AG09309 (cell line): ENCODE data around the gene LRRC38.

Experiments used
- DNase-seq: peaks from one replicate; pipeline ENCODE4 v3.0.0-alpha.2; 2010; ENCODE audit warnings: low read depth
- H3K4me3 ChIP-seq: 2 replicates; pipeline ENCODE4 v1.5.1; 2011; ENCODE audit warnings: mild to moderate bottlenecking, low read depth, low read length, moderate library complexity; ENCODE audit not compliant: control insufficient read depth
- TF ChIP-seq, protein P1 (sequence below): IDR thresholded peaks from 2 replicates; pipeline ENCODE4 v1.5.1; 2011; ENCODE audit warnings: mild to moderate bottlenecking, low read depth, low read length, inconsistent platforms; ENCODE audit not compliant: insufficient read depth, control insufficient read depth; ENCODE audit errors: missing control alignments

LRRC38 gene

DNA sequence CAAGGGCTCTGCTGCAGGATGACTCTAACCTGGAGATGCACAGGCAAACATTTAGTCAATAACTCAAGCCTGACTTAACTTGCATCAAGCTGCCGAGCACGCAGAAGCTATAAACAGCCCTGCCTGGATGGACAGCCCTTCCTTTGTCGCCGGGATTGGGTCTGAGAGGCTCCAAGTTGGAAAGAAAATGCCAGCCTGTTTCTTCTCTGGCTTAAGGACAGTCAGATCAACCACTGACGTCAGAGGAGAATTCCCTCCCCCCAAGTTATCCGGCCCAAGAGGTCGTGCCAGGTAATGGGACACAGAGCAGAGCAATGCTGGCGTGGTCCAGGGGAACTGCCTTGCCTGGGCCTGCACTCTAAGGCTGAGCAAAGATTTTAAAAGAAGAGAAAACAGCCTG lies 27.1 kb upstream of the LRRC38 start:
- no peak overlapping the region for H3K4me3 ChIP-seq
- TF ChIP-seq, protein P1, sequence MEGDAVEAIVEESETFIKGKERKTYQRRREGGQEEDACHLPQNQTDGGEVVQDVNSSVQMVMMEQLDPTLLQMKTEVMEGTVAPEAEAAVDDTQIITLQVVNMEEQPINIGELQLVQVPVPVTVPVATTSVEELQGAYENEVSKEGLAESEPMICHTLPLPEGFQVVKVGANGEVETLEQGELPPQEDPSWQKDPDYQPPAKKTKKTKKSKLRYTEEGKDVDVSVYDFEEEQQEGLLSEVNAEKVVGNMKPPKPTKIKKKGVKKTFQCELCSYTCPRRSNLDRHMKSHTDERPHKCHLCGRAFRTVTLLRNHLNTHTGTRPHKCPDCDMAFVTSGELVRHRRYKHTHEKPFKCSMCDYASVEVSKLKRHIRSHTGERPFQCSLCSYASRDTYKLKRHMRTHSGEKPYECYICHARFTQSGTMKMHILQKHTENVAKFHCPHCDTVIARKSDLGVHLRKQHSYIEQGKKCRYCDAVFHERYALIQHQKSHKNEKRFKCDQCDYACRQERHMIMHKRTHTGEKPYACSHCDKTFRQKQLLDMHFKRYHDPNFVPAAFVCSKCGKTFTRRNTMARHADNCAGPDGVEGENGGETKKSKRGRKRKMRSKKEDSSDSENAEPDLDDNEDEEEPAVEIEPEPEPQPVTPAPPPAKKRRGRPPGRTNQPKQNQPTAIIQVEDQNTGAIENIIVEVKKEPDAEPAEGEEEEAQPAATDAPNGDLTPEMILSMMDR = no peak
- DNase-seq = no peak

DNA sequence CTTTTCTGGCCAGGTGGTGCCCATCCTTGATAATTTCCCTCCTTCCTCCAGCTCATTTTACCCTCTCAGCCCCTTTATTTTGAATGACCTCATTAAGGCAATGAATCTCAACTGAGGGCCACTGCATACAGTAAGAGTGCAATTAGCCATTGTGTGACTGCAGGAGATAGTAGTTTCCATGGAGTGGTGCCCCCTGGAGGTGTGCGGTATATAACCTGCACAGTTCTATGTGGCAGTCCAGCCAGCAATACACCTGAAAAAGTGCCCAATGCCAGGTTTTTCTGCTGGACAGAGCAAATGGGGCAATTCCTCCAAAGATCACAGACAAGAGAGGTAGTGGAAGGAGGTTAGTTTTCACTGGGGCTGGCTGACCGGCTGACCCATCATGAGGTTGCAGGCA lies 25.9 kb upstream of the LRRC38 start:
- TF ChIP-seq, protein P1 = no peak
- DNase-seq = no peak
- no peak overlapping the region for H3K4me3 ChIP-seq

DNA sequence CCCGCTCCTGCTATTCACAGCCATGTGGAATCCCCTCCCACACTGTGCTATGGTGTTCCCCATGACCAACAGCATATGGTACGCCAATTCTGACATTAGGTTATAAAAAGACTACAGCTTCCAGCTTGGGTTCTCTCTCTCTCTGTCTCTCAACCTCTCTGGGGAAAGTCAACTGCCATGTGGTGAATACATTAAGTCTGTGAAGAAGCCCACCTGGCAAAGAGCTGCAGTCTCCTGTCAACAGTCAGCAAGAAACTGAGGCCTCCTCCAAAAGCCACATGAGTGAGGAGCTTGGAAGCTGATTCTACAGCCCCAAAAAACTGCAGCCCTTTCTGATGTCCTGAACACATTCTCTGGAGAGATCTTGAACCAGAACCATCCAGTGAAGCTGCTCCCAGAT lies 25.0 kb upstream of the LRRC38 start:
- DNase-seq = no peak
- TF ChIP-seq, protein P1 = no peak
- H3K4me3 ChIP-seq = no peak overlapping the region

GRCh38 chr1:13536571-13536970 lies 22.8 kb upstream of the LRRC38 start:
- TF ChIP-seq, protein P1 = no peak
- H3K4me3 ChIP-seq = no peak overlapping the region
- no peak for DNase-seq

GRCh38 chr1:13535227-13535626 lies 21.4 kb upstream of the LRRC38 start:
- TF ChIP-seq, protein P1 = no peak
- no peak overlapping the region for H3K4me3 ChIP-seq
- no peak for DNase-seq

DNA sequence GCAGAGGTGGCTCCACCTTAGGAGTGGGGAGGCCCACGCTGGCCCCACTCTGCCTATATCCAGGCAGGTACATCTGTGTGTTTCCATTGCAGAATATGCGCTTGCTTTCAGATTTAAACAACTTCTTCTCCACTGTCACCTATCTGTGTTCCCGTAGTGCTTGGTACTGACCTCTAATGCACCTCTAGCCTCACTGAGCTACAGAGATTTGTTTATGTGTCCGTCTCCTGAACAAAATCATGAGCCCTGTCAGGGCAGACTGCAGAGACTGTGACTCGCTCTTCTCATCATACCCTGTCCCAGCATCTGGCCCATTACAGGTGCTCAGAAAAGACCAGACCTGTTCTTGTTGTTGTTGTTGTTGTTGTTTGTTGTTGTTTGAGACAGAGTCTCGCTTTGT lies 14.5 kb upstream of the LRRC38 start:
- DNase-seq = no peak
- TF ChIP-seq, protein P1 = no peak
- H3K4me3 ChIP-seq = no peak overlapping the region

DNA sequence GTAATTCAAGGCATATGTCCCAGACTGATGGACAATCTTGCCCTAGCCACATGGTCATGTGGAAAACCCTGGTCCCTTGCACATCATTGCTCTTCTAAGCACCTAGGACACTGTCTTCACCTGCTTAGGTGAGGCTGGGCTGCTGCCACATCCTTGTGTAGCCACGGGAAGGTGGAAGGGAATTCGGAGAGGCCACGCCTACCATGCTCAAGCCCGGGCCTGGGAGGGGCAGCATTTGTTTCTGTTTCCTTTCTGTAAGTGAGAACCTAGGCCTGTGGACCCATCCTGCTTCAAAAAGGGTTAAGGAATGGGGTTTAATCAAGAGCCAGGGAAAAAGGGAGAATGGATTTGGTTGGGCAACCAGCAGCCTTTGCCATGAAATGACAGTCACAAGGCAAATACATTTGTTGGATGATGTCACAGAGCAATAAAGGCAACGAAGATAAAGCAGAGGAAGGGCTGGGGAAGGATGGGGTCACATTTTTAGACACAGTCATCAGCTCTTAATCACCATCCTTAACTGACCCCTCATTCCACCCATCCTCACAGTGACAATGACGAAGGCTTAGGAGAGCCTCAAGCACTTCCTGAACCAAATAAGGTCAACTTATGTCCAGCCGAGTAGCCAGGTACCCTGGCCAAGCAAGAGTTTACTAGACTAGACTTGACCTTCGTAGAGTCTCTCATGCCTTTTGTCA lies 10.1 kb upstream of the LRRC38 start:
- TF ChIP-seq, protein P1 = no peak
- DNase-seq = no peak
- H3K4me3 ChIP-seq = no peak overlapping the region
